Esophagus (tissue), 2 donors: Measurements from ENCODE around the gene ACOT6. TPM values are rescaled to one million over a fixed set of nuclear protein-coding genes. Genes with fewer than 3 reads are reported as not detected.
"Not testable (repeated sequence)": the region's sequence is repeated elsewhere in the genome, so short reads cannot be mapped to it uniquely, and the experiment has no call there.

Experiments used
- H3K27ac ChIP-seq, 2 donors: one replicate each; pipeline ENCODE4 v1.5.1; 2013; ENCODE audit warnings: low read depth in 2 of 2, mild to moderate bottlenecking in 2 of 2, inconsistent platforms in 1 of 2, low read length in 1 of 2, moderate library complexity in 1 of 2
- H3K27me3 ChIP-seq, 2 donors: one replicate each; pipeline ENCODE4 v1.6.1; 2013; ENCODE audit warnings: low read length in 2 of 2, control low read depth in 1 of 2, mild to moderate bottlenecking in 1 of 2; ENCODE audit not compliant: insufficient read depth in 2 of 2, control insufficient read depth in 1 of 2
- H3K36me3 ChIP-seq, 2 donors: one replicate each; pipeline ENCODE4 v1.6.1; 2013; ENCODE audit warnings: low read length in 1 of 2; ENCODE audit not compliant: control insufficient read depth in 2 of 2, insufficient read depth in 2 of 2
- H3K4me1 ChIP-seq, 2 donors: one replicate each; pipeline ENCODE4 v1.6.1; 2013; ENCODE audit warnings: low read length in 1 of 2; ENCODE audit not compliant: control insufficient read depth in 2 of 2, insufficient read depth in 2 of 2
- H3K4me3 ChIP-seq, 2 donors: one replicate each; pipeline ENCODE4 v1.5.1; 2013; ENCODE audit warnings: low read length in 2 of 2, mild to moderate bottlenecking in 2 of 2, low read depth in 1 of 2, moderate library complexity in 1 of 2
- H3K9me3 ChIP-seq, 2 donors: one replicate each; pipeline ENCODE4 v1.6.1; 2013; ENCODE audit warnings: mild to moderate bottlenecking in 2 of 2, low read depth in 1 of 2, low read length in 1 of 2, moderate library complexity in 1 of 2; ENCODE audit not compliant: control insufficient read depth in 2 of 2, insufficient read depth in 1 of 2
- WGBS, 2 donors: extraction: QIAGEN DNeasy Blood & Tissue Kit; methylation state at CpG; one replicate each; pipeline ENCODE4 v1.1.7; 2013; 5-methylcytosine and 5-hydroxymethylcytosine counted together
- polyA plus RNA-seq, 2 donors: library from polyadenylated mRNA; stranded (reverse); fragments of 200-250 nt; gene quantifications; one replicate each; pipeline ENCODE4 v1.2.3, GENCODE V29; 2013
- donor health status: healthy with polysubstance abuse.
- donor health status: Bipolar disorder and iron deficiency.

The ACOT6 gene
- polyA plus RNA-seq, 2 donors: not detected

GRCh38 chr14:73640796-73641365, 28.6 kb downstream of the ACOT6 start:
- Histone ChIP-seq H3K27me3 (no peaks in the 10 kb centered on the region), H3K9me3 (no peaks in the 10 kb centered on the region), H3K4me3 (no peak overlapping the region), H3K36me3 (no peaks in the 10 kb centered on the region), H3K4me1 (no peaks in the 10 kb centered on the region), H3K27ac (no peak overlapping the region)
- WGBS, 2 donors: 89 to 98% methylated on average over 5 of the region's 5 CpGs

- Histone ChIP-seq H3K9me3 (no peaks in the 10 kb centered on the region), H3K27ac (peak within 1 kb of the TSS; percentile 57 to 90), H3K27me3 (no peaks in the 10 kb centered on the region), H3K36me3 (no peaks in the 10 kb centered on the region), H3K4me1 (no peaks in the 10 kb centered on the region), H3K4me3 (peak within 1 kb of the TSS; percentile 72 to 94)
- WGBS, 2 donors: 0 to 1% methylated on average over 43 of the region's 43 CpGs
These were observed 32.4 kb downstream of the ACOT6 start, which contains the start of gene DNAL1 for GRCh38 chr14:73644531-73645247. TSS of gene DNAL1 (plus strand) at chr14:73644986. CDS start at chr14:73645040, 54 bp downstream.

- H3K4me1 ChIP-seq: no peaks in the 10 kb centered on the region
- WGBS, 2 donors: 5 to 8% methylated on average over 7 of the region's 7 CpGs
- peak overlapping the region in 1 of 2 donors; percentile 81 for H3K27ac ChIP-seq
- peak overlapping the region; percentile 72 to 94 for H3K4me3 ChIP-seq
- no peaks in the 10 kb centered on the region for H3K9me3 ChIP-seq
- H3K27me3 ChIP-seq: no peaks in the 10 kb centered on the region
- H3K36me3 ChIP-seq: no peaks in the 10 kb centered on the region
These were observed 32.9 kb downstream of the ACOT6 start for GRCh38 chr14:73645248-73645610.

GRCh38 chr14:73651005-73651404, 38.7 kb downstream of the ACOT6 start:
- H3K4me1 ChIP-seq: no peaks in the 10 kb centered on the region
- no peak overlapping the region for H3K27ac ChIP-seq
- H3K4me3 ChIP-seq: no peak overlapping the region
- no peaks in the 10 kb centered on the region for H3K27me3 ChIP-seq
- no peaks in the 10 kb centered on the region for H3K9me3 ChIP-seq
- H3K36me3 ChIP-seq: no peaks in the 10 kb centered on the region

- Histone ChIP-seq H3K4me1 (no peaks in the 10 kb centered on the region), H3K9me3 (no peaks in the 10 kb centered on the region), H3K27ac (no peak overlapping the region), H3K36me3 (peaks cover 0 to 3% of the 10 kb centered on the region in 2 donors), H3K4me3 (no peak overlapping the region), H3K27me3 (no peaks in the 10 kb centered on the region)
- 94 to 96% methylated on average over 1 of the region's 1 CpG for WGBS, 2 donors
These were observed 43.5 kb downstream of the ACOT6 start for GRCh38 chr14:73655851-73656250.

- H3K36me3 ChIP-seq, H3K27ac ChIP-seq, H3K4me3 ChIP-seq, H3K4me1 ChIP-seq, H3K27me3 ChIP-seq, H3K9me3 ChIP-seq: not testable (repeated sequence)
- WGBS, 2 donors: 95 to 96% methylated on average over 11 of the region's 11 CpGs
These were observed 46.9 kb downstream of the ACOT6 start for GRCh38 chr14:73659202-73659601.

GRCh38 chr14:73660511-73660910, 48.2 kb downstream of the ACOT6 start:
- H3K4me3 ChIP-seq: no peak overlapping the region
- H3K27ac ChIP-seq: no peak overlapping the region
- H3K27me3 ChIP-seq: no peaks in the 10 kb centered on the region
- no peaks in the 10 kb centered on the region for H3K4me1 ChIP-seq
- H3K36me3 ChIP-seq: peaks cover 0 to 3% of the 10 kb centered on the region in 2 donors
- H3K9me3 ChIP-seq: no peaks in the 10 kb centered on the region
- 77 to 87% methylated on average over 2 of the region's 2 CpGs for WGBS, 2 donors

GRCh38 chr14:73661872-73662271, 49.6 kb downstream of the ACOT6 start:
- Histone ChIP-seq H3K9me3 (no peaks in the 10 kb centered on the region), H3K4me1 (no peaks in the 10 kb centered on the region), H3K36me3 (peaks cover 0 to 3% of the 10 kb centered on the region in 2 donors), H3K27me3 (no peaks in the 10 kb centered on the region), H3K27ac (no peak overlapping the region), H3K4me3 (no peak overlapping the region)
- WGBS, 2 donors: 79 to 80% methylated on average over 2 of the region's 2 CpGs

GRCh38 chr14:73662487-73662943, 50.2 kb downstream of the ACOT6 start:
- H3K9me3 ChIP-seq: no peaks in the 10 kb centered on the region
- H3K27me3 ChIP-seq: no peaks in the 10 kb centered on the region
- peaks cover 0 to 3% of the 10 kb centered on the region in 2 donors for H3K36me3 ChIP-seq
- no peak overlapping the region for H3K27ac ChIP-seq
- 46 to 52% methylated on average over 1 of the region's 1 CpG for WGBS, 2 donors
- no peak overlapping the region for H3K4me3 ChIP-seq
- no peaks in the 10 kb centered on the region for H3K4me1 ChIP-seq
